ENCODE data around the gene CLCA1.

GRCh38 chr1:86520789-86521521, 52.2 kb downstream of the CLCA1 start:
- TF ChIP-seq, protein P1, sequence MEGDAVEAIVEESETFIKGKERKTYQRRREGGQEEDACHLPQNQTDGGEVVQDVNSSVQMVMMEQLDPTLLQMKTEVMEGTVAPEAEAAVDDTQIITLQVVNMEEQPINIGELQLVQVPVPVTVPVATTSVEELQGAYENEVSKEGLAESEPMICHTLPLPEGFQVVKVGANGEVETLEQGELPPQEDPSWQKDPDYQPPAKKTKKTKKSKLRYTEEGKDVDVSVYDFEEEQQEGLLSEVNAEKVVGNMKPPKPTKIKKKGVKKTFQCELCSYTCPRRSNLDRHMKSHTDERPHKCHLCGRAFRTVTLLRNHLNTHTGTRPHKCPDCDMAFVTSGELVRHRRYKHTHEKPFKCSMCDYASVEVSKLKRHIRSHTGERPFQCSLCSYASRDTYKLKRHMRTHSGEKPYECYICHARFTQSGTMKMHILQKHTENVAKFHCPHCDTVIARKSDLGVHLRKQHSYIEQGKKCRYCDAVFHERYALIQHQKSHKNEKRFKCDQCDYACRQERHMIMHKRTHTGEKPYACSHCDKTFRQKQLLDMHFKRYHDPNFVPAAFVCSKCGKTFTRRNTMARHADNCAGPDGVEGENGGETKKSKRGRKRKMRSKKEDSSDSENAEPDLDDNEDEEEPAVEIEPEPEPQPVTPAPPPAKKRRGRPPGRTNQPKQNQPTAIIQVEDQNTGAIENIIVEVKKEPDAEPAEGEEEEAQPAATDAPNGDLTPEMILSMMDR (IDR thresholded peaks at IDR 0.05) = no peak
- no peak for TF ChIP-seq POLR2A (IDR thresholded peaks at IDR 0.05)

Measured in ovary (tissue), 3 donors.